NCI-H1436 (cell line): ENCODE results near the gene PPP1R11.
"Not testable (repeated sequence)": the region's sequence is repeated elsewhere in the genome, so short reads cannot be mapped to it uniquely, and the experiment has no call there.

Experiments used
- DNase-seq: peaks from one replicate; lab custom pipeline; 2025; lab: John Stamatoyannopoulos, UW

PPP1R11 gene

DNA sequence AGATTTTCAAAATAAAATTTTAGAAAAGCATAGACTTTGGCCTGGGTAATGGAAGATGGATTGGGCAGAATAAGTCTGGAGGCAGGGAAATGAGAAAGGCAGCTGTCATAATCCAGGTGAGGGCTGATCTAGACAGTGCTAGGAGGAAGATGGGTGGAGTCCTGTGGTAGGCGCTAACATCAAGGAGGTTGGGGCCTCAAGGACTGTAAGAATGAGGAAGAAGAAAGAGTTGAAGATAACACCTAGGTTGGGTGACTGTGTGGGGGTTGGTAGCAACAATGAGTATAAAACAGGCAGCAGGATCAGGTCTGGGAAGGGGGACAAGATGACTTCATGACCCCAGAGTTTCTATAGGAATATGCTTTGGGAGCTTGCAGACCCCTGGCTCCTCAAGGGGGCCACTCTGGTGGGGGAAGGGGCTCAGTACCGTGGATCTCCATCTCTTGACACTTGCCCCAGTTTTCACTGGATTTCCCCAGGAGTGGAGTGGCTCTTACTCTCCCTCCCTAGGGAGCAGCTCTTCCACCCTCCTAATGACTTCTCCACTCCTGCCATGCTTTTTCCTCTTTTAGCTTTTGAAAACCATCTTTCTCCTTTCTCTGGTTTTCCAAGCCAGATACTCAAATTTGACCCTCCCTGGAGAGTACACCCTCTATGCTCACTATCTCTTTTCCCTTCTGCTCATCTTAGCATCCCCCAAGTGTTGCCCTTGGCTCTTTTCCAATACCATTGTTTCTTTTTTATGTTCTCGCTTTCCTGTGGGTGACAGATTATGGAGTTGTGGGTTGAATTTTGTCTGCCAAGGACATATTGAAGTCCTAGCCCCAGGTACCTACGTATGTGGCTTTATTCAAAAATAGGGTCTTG lies 31.1 kb downstream of the PPP1R11 start:
- no peak for DNase-seq

DNA sequence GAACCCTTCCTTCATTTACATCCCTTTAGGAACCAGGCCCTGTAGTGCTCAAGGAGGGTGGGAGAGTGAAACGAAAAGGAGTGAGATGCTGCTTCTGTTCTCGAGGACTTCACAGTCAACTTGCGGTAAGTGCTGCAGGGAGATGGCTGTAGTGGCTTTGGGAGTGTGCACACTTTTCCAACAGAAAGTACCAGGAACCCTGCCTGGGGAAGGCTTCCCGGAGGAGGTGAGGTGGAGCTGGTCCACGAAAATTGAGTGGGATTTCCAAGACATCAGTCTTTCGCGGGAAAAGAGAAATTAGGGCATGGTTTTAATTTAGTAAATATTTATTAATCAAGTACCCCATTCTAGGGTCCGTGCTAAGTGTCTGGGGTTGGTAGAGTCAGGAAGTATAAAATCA lies 33.2 kb downstream of the PPP1R11 start:
- no peak for DNase-seq

DNA sequence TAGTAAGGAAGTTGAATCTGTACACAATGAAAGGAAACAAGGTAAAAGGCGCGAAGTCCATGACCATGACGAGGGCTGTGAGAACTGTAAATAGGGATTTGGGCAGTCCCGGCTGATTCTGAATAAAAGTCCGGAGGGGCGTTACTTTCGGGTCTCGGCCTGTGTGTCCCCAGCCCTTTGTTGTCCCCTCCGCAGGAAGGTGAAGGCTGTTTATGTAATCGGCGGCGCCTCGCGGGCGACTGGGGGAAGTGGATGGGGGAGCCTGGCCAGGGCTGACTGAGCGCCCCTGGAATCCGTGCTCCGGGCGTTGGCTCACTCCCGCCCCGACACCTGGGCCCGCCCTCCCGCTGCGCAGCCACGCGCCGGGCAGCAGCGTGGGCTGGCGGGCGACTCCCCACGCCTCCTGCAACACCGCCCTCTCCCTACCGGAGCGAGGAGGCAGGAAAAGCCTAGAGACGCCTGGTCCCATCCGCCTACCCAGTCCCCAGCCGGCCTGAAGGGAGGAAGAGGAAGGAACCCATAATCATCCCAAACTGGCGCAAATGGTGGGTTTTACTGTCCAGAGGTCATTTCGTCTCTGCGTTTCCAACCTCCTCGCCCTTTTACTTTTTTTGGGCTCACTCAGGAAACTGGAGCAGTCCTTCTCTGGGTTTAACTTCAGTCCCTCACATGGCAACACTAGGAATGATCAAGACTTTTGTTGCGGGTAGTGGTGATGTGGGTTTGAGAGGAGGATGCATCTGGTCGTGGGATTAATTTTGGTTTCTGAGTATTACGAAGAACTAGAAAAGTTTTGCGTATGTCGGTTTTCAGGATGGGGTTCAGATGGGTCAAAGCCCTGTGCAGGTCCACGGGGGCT lies 33.8 kb downstream of the PPP1R11 start:
- DNase-seq, result no peak

DNA sequence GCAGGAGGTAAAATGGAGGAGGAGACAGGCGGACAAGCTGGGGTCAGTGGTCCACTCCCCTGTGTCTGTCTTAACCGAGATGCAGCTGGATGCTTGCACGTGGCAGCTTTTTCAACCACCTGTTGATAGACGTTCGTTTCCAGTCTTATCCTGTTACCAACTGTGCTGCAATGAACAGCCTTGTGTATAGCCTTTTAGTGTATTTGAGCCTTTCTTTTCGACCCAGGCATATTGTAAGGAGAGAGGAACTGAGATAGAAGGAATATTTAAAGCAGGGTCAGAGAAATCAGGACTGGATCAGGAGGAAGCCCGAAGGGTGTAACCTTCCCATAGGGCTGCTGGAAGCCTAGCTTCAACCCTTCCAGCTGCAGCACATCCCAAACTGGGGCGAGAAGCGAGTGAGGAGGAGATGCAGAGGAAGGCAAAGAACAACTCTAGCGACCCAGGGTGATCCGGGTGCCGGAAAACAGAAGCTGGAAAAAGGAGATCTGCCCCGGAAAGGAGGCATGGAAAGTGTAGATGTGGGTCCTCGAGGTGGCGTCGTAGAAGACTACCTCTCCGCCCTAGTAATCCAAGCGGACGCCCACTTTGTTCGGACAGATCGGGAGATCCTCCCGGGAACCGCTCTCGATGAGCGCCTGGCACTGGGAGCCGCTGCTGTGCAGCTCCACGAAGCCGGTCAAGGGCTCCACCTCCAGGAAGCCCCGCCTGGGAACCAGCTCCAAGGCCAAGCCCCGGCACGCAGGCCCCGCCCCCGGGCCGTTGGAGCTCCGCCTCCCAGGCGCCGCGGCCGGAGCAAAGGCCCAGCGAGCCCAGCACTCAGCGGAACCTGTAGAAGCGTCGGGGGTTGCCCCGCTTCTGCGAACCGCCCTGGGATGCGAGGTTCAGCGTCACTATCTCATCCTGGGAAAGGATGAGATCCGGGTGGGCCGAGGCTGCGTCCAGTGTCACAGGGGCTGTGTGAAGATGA lies 34.7 kb downstream of the PPP1R11 start:
- DNase-seq, result peak; percentile 50

DNA sequence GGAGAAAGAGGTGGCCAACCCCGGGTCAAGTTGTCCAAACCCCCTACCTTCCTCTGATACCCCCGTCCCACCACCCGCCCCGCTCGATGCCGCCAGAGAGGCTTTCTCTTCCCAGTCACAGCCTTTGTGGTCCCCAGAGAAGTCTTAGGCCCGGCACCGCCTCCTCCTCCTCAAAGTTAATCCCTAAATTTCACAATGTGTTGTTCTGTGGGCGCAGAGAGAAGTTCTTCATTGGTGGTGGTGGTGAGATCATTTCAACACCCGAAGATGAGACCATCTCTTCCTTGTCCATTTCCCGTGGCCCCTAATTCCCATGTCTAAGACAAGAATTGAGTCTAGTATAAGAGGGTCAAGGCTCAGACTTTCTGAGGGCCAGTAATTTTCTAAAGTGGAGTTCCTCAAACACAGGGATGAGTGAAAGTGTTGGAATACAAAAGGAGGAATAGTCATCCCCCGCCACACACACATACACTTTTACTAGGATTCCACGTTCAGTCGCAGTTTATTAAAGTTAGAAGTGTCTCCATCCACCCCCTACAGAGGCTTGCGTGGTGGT lies 35.5 kb downstream of the PPP1R11 start:
- DNase-seq, result no peak

DNA sequence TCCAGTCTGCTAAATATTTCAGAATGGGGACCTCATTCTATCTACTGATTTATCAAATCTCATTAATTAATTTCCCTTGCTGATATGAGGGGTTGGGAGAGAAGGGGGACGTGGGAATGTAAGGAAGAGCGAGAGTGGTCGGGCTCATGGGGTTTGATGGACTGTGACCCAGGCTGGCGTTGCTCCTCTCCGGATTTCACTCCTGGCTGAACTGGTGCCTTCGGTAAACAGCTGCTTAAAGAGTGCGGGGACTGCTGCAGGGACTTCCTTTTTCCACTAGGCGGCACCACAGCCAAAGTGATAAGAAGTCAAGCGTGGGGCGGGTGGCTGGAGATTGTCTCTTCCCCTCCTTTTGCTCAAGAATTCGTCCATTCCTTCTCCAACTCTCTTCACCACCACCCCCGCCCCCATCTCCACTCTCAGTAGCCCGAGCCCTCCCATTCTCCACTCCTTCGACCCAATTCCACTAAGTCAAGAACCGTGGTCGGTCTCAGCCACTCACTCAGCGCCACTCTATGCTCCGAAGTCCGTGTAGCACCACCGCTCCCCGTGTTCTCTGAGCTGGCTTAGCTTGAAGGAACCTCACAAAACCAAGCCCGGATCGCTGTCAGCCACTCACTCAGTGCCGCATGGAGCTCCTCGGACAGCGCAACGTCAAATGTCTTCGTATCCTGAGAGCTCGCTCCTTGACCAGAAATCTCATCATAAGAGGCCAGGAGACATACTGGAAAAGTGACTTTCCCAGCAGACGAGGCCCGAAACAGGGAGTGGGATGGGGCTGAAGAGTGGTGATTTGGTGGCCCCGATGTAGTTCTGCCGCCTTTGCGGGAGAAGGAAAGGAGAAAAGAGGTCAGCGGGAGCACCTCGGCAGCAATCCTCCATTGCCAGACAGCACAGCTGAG lies 36.2 kb downstream of the PPP1R11 start:
- DNase-seq, result peak; percentile 76

DNA sequence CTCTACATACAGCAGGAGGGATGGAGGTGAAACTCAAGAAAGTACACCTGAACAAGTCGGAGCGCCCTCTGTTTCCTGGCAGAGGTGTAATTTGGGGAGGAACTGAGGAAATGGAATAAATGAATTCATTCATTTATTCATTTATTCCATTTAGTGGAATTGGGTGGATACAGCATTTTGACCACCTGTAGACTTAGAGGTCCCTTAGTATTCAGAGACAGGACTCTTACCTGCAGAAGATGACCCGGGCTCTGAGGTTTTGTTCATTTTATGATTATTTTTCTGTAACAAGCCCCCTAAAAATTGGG lies 36.8 kb downstream of the PPP1R11 start:
- no peak for DNase-seq

DNA sequence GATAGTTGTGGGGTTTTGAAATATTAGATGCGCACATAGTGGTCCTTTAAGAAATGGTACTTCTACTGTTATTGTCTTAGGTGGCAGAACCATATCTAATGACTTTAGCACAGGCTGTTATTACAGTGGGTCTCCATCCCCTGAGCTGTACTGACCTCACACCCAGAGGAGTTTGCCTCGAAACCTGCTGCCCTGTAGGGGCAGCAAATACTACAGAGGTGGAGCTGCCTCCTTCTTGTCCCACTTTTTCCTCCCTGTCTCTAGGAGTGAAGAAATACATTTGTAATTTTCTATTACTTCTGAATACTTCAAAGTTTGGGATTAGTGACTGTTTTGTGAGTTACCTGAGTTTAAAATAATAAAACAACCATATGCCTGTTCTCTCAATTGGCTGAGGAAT lies 37.7 kb downstream of the PPP1R11 start:
- no peak for DNase-seq

DNA sequence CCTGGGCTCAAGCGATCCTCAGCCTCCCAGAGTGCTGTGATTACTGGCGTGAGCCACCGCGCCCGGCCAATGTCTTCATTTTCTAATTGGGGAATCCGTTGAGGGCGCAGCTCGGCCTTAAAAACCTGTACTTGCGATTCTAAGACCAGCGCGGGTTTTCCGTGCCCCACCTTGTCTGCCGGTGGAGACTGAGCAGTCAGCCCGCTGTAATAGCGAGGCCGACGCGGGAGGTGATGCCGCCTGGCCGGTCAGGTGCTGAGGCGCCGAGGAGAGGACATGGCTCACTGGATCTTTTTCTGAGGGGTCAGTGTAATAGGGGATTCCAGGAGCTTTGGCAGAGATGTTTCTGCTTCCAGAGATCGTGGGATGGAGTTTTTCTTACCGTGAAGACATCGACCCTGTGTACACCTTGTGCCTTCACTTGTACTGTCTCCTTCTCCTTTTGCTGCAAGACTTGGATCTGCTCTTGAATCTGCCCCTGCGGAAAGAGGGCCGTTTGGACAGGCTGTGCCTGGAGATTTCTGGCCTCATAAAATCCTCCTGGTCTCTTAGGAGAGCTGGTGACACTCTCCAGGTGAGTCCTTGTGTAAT lies 44.4 kb downstream of the PPP1R11 start:
- no peak for DNase-seq

DNA sequence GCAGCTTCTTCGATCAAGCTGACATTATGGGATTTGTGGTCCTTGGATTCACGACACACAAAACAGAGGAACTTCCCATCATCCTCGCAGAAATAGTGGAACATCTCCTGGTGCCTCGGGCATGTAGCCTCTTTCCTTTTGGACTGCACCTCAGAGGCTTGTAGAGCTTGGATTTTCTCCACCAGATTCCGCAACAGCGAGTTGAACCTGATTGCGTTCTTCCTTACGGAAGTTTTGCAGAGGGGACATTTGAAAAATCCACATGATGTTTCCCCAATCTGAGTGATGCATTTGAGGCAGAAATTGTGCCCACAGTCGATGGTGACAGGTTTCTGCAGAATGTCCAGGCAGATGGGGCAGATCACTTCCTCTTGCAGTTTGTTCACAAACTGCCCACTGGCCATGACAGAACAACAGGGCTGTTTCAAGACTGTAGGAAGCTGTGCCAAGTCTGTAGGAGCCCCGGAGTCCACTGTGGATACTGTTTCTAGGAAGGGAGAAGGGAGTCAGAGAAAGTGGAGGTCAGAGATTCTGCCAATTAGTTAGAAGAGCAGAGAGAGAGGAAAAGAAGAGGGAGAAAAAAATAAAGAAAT lies 45.5 kb downstream of the PPP1R11 start:
- DNase-seq, result no peak

DNA sequence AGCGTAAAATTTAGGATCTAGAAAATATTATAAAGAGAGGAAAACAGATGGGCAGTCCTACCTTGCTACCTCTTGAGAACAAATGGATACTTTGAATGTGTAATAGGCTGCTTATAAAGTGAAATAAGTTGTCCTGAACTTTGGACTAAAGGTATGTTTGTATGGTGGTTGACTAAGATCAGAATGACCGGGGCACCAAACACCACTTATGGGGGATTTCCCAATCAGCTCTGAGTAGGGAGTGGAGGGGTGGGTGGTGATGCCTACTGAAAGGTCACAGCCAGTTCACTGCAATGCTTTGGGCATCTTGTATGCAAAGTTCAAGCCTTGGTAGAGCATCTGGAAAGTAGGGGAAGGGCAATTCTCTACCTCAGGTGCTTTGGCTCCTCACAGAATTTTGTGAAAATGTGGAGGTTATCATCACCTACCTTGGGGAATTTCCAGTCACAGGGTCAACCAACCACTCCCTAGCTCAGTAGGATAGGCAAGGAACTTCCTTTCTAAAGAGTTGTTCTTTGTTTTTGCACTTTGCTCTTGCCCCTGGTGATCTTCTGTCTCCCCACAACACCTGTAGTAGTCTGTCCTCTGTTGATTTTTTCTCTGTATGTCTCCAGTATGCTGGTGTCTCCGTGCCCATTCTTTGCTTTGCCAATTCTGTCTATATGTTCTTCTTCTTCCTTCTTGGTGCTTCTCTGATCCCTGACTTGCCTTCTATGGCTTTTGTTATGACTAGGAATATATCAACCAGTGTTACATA lies 46.2 kb downstream of the PPP1R11 start, which contains the start of gene TRIM31:
Gene TRIM31 (minus strand): TSS at position 88 of the 757 bp plus-strand sequence. CDS start 285 bp downstream, outside the sequence.
- DNase-seq, result no peak

DNA sequence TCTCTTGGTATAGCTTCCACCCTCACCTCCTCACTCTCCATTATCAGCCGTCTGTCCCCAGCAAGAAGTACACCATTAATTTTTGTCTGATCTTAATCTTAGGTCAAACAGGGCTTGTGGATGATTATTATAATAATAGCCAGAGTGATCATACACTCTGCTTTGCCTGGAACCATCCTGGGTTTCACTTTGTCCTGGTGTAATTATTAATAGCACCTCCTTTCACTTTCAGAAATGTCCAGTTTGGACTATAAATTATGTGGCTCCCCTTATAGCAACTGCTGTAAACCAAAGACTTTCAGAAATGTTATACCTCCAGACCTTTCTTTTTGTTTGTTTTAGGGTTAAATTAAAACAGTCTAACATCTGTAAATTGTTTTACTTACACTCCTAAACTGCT lies 46.8 kb downstream of the PPP1R11 start:
- DNase-seq, result no peak

DNA sequence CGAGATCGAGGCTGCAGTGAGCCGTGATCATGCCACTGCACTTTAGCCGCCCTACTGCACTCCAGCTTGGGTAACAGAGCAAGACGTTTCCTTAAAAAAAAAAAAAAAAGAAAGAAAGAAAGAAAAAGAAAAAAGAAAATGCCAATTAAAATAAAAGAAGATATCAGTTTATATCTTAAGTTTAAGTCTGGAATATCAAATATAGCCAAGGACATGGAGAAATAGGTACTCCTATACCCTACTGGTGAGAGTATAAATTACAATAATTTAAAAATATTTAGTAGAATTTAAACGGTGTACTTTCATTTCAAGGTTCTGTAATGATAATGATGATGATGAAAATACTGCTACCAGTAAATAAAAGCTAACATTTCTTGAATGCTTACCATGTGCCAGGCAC lies 49.7 kb downstream of the PPP1R11 start:
- no peak for DNase-seq

DNA sequence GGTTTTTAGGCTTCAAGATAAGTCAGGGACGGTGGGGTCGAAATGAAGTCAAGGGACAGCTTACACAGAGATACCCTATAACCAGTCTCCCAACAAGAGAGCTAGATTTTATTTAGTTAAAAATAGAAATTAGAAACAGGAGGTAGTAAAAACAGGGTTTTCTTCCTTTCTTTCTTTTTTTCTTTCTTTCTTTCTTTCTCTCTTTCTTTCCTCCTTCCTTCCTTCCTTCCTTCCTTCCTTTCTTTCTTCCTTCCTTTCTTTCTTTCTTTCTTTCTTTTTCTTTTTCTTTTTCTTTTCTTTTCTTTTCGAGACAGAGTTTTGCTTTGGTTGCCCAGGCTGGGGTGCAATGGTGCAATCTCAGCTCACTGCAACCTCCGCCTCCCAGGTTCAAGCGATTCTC lies 51.7 kb downstream of the PPP1R11 start:
- DNase-seq, result not testable (repeated sequence)
